PC-3 (cell line): Measurements from ENCODE around the gene BTD.

Experiments
- EZH2 ChIP-seq: fragments of 300-600 bp; sonication (generic); IDR thresholded peaks from one replicate; pipeline ENCODE4 v1.6.1; 2017; ENCODE audit warnings: antibody characterized with exemption, mild to moderate bottlenecking, low read length; ENCODE audit not compliant: unreplicated experiment
- EZH2phosphoT487 ChIP-seq: fragments of 300-600 bp; sonication (generic); IDR thresholded peaks from 2 replicates; pipeline ENCODE4 v1.6.1; 2018; ENCODE audit warnings: mild to moderate bottlenecking, antibody characterized with exemption, low read length, borderline replicate concordance
- TF ChIP-seq, protein P1 (sequence below): fragments of 300-600 bp; sonication (generic); conservative IDR thresholded peaks from 2 replicates; pipeline ENCODE4 v1.5.1; 2017; ENCODE audit warnings: antibody characterized with exemption, low read depth, mild to moderate bottlenecking, low read length

DNA sequence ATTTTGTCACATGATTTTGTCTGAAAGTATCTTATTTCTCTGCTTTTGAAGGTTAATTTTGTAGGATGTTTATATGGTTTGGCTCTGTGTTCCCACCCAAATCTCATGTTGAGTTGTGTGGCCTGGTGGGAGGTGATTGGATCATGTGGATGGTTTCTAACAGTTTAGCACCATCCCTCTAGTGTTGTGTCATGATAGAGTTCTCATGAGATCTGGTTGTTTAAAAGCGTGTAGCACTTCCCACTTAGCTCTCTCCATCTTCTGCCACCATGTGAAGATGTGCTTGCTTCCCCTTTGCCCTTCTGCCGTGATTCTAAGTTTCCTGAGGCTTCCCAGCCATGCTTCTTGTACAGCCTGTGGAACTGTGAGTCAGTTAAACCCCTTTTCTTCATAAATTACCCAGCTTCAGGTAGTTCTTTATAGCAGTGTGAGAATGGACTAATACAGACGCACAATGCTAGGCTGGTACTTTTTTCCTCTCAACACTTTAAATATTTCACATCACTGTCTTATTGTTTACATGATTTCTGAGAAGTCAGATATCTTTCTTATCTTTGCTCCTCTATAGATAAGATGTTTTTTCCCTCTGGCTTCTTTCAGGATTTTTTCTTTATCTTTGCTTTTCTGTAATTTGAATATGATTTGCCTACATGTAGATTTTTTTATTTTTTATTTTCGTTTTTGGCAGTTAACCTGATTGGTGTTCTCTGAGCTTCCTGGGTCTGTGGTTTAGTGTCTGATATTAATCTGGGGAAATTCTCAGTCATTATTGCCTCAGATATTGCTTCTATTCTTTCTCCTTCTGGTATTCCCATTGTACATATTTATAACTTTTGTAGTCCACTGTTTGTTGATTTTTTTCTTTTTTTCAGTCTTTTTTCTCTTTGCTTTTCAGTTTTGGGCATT, 22.2 kb downstream of the BTD start:
- TF ChIP-seq, protein P1, sequence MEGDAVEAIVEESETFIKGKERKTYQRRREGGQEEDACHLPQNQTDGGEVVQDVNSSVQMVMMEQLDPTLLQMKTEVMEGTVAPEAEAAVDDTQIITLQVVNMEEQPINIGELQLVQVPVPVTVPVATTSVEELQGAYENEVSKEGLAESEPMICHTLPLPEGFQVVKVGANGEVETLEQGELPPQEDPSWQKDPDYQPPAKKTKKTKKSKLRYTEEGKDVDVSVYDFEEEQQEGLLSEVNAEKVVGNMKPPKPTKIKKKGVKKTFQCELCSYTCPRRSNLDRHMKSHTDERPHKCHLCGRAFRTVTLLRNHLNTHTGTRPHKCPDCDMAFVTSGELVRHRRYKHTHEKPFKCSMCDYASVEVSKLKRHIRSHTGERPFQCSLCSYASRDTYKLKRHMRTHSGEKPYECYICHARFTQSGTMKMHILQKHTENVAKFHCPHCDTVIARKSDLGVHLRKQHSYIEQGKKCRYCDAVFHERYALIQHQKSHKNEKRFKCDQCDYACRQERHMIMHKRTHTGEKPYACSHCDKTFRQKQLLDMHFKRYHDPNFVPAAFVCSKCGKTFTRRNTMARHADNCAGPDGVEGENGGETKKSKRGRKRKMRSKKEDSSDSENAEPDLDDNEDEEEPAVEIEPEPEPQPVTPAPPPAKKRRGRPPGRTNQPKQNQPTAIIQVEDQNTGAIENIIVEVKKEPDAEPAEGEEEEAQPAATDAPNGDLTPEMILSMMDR, result no peak
- TF ChIP-seq EZH2, result no peak
- no peak for TF ChIP-seq EZH2phosphoT487
